Mucosa of gallbladder (tissue), 1 donor: ENCODE data around the gene DCAF5. TPM values are rescaled to one million over a fixed set of nuclear protein-coding genes. Genes with fewer than 3 reads are reported as not detected.

Experiments
- DNase-seq: peaks from one replicate; pipeline ENCODE4 v3.0.0-alpha.2; 2020; ENCODE audit warnings: low spot score
- total RNA-seq: library from RNA; stranded (reverse); gene quantifications from one replicate; pipeline ENCODE4 v1.2.1, GENCODE V29; 2021
- donor health status: DM: no; HTN: no; CAD: no.

Gene DCAF5
- total RNA-seq, 1 donor from 2014 or later: 56.4 TPM

- DNase-seq: no peak
These were observed 11.4 kb downstream of the DCAF5 start for GRCh38 chr14:69141550-69141949.

GRCh38 chr14:69139743-69140142 lies 13.2 kb downstream of the DCAF5 start:
- no peak for DNase-seq

- no peak for DNase-seq
These were observed 14.9 kb downstream of the DCAF5 start for GRCh38 chr14:69137843-69138535.

GRCh38 chr14:69137416-69137815 lies 15.5 kb downstream of the DCAF5 start:
- DNase-seq: no peak

GRCh38 chr14:69135133-69135532 lies 17.8 kb downstream of the DCAF5 start:
- DNase-seq: no peak

GRCh38 chr14:69133206-69134125 lies 19.5 kb downstream of the DCAF5 start:
- DNase-seq: no peak

- no peak for DNase-seq
These were observed 20.3 kb downstream of the DCAF5 start for GRCh38 chr14:69132513-69133181.

- DNase-seq: no peak
These were observed 21.7 kb downstream of the DCAF5 start for GRCh38 chr14:69131176-69131575.

GRCh38 chr14:69129264-69129880 lies 23.5 kb downstream of the DCAF5 start:
- DNase-seq: peak; percentile 75

GRCh38 chr14:69118305-69118704 lies 34.6 kb downstream of the DCAF5 start:
- no peak for DNase-seq

GRCh38 chr14:69117020-69117767 lies 35.7 kb downstream of the DCAF5 start:
- no peak for DNase-seq

GRCh38 chr14:69115407-69116185 lies 37.3 kb downstream of the DCAF5 start:
- DNase-seq: no peak

- DNase-seq: no peak
These were observed 38.2 kb downstream of the DCAF5 start for GRCh38 chr14:69114763-69115162.

- DNase-seq: no peak
These were observed 44.6 kb downstream of the DCAF5 start for GRCh38 chr14:69108358-69108757.

- DNase-seq: peak; percentile 40
These were observed 45.4 kb downstream of the DCAF5 start for GRCh38 chr14:69107407-69108003.

- DNase-seq: no peak
These were observed 46.5 kb downstream of the DCAF5 start for GRCh38 chr14:69106451-69106850.

GRCh38 chr14:69105326-69105725 lies 47.6 kb downstream of the DCAF5 start:
- DNase-seq: no peak

GRCh38 chr14:69101331-69101826 lies 51.5 kb downstream of the DCAF5 start:
- peak; percentile 38 for DNase-seq

GRCh38 chr14:69097974-69098373 lies 54.9 kb downstream of the DCAF5 start:
- no peak for DNase-seq
